ENCODE results near the gene NEB. TPM values are rescaled to one million over a fixed set of nuclear protein-coding genes. Genes with fewer than 3 reads are reported as not detected.

NEB gene
- polyA plus RNA-seq, 3 donors, result 2.7 TPM; not detected in 2

DNA sequence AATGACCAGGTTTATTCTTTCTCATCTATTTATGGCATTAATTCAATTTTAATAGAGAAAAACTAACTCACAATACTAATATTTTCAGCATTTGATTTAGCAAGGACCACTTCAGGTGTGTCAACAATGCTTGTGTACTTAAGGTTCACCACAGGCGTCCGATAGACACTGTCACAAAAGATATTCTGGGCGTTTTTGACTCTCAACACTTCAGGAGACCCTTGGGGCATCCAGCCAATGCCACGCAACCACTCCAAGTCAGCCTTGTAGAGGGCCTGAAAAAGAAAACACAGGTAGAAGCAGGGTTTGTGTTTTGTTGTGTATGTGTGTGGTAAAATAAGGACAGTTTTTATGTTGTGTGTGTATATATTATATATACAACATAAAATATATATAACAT is 158.2 kb downstream of the NEB start:
- intact Hi-C loops (cut with micrococcal nuclease), result no loop called here
- no peak overlapping the region for H3K27ac Mint-ChIP-seq
- 100% methylated on average over 1 of the region's 4 CpGs for WGBS (ENCODE audit: insufficient coverage)

DNA sequence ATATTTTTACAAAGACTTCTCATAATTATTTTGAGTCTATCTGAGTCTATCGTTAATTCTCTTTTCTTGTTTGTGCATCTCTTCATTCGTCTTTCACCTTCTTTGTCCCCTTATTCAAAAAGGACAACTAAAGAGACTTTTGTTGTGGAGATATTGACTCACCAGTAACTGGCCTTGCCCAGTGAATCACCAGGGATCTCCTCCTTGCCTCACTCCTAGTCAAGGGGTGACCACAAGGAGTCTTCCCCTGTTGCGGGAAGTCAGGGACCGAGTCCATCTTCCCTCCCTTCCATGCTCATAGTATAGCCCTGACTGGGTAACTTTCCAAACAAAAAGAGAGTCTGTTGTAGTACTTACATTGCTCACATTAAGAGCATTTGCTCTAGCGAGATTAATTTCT is 158.9 kb downstream of the NEB start:
- TF ChIP-seq, protein P1, sequence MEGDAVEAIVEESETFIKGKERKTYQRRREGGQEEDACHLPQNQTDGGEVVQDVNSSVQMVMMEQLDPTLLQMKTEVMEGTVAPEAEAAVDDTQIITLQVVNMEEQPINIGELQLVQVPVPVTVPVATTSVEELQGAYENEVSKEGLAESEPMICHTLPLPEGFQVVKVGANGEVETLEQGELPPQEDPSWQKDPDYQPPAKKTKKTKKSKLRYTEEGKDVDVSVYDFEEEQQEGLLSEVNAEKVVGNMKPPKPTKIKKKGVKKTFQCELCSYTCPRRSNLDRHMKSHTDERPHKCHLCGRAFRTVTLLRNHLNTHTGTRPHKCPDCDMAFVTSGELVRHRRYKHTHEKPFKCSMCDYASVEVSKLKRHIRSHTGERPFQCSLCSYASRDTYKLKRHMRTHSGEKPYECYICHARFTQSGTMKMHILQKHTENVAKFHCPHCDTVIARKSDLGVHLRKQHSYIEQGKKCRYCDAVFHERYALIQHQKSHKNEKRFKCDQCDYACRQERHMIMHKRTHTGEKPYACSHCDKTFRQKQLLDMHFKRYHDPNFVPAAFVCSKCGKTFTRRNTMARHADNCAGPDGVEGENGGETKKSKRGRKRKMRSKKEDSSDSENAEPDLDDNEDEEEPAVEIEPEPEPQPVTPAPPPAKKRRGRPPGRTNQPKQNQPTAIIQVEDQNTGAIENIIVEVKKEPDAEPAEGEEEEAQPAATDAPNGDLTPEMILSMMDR (IDR thresholded peaks at IDR 0.05), result no peak
- Mint-ChIP-seq H3K27ac (no peak overlapping the region), H3K4me1 (no peaks in the 10 kb centered on the region), H3K4me3 (no peak overlapping the region), H3K36me3 (no peaks in the 10 kb centered on the region), H3K9me3 (no peaks in the 10 kb centered on the region), H3K27me3 (ENCODE audit: low read depth in 3 of 3) (peaks cover 0 to 1% (median 0%) of the 10 kb centered on the region in 3 donors)
- intact Hi-C loops (cut with micrococcal nuclease), result no loop called here
- Histone ChIP-seq H2AFZ (ENCODE audit: insufficient read depth, low read depth, low read length, poor library complexity, severe bottlenecking) (no peak overlapping the region), H3K27ac (ENCODE audit: low read depth in 1 of 2, low read length in 2 of 2) (no peak overlapping the region), H3K79me2 (ENCODE audit: insufficient read depth, low read length) (no peaks in the 10 kb centered on the region), H3K4me3 (replicated peaks in 1 of 3; ENCODE audit: low read depth in 2 of 3, low read length in 3 of 3) (no peak overlapping the region), H3K4me2 (replicated peaks; ENCODE audit: extremely low read depth, low read length, poor library complexity, severe bottlenecking) (no peak overlapping the region), H3K9ac (ENCODE audit: insufficient read depth, low read length, poor library complexity, severe bottlenecking) (no peak overlapping the region), H3K36me3 (replicated peaks in 1 of 2; ENCODE audit: control insufficient read depth in 1 of 2, insufficient read depth in 2 of 2, low read length in 2 of 2) (no peaks in the 10 kb centered on the region), H3K27me3 (ENCODE audit: control insufficient read depth in 2 of 2, insufficient read depth in 2 of 2, low read length in 2 of 2) (no peaks in the 10 kb centered on the region), H3K4me1 (ENCODE audit: control insufficient read depth in 1 of 2, insufficient read depth in 2 of 2, low read length in 2 of 2) (no peaks in the 10 kb centered on the region), H3K9me3 (replicated peaks in 1 of 2; ENCODE audit: control insufficient read depth in 1 of 2, insufficient read depth in 1 of 2, low read length in 2 of 2) (no peaks in the 10 kb centered on the region), H4K20me1 (ENCODE audit: insufficient read depth, low read length) (no peaks in the 10 kb centered on the region)
- no peak for DNase-seq
- WGBS (ENCODE audit: insufficient coverage), result 100% methylated on average over 2 of the region's 5 CpGs

More for the DNA sequence above, 158.2 kb downstream of the NEB start:
- H4K20me1 ChIP-seq (ENCODE audit: insufficient read depth, low read length), result no peaks in the 10 kb centered on the region
- TF ChIP-seq, protein P1 (IDR thresholded peaks at IDR 0.05), result no peak
- no peak overlapping the region for H3K27ac ChIP-seq (ENCODE audit: low read depth in 1 of 2, low read length in 2 of 2)
- H3K27me3 ChIP-seq (ENCODE audit: control insufficient read depth in 2 of 2, insufficient read depth in 2 of 2, low read length in 2 of 2), result no peaks in the 10 kb centered on the region
- no peaks in the 10 kb centered on the region for H3K79me2 ChIP-seq (ENCODE audit: insufficient read depth, low read length)
- no peak overlapping the region for H3K4me2 ChIP-seq (replicated peaks; ENCODE audit: extremely low read depth, low read length, poor library complexity, severe bottlenecking)
- DNase-seq, result no peak
- no peaks in the 10 kb centered on the region for H3K36me3 ChIP-seq (replicated peaks in 1 of 2; ENCODE audit: control insufficient read depth in 1 of 2, insufficient read depth in 2 of 2, low read length in 2 of 2)
- H3K4me1 ChIP-seq (ENCODE audit: control insufficient read depth in 1 of 2, insufficient read depth in 2 of 2, low read length in 2 of 2), result no peaks in the 10 kb centered on the region
- Mint-ChIP-seq H3K27me3 (ENCODE audit: low read depth in 3 of 3) (peaks cover 0 to 1% (median 0%) of the 10 kb centered on the region in 3 donors), H3K4me3 (no peak overlapping the region), H3K36me3 (no peaks in the 10 kb centered on the region), H3K4me1 (no peaks in the 10 kb centered on the region), H3K9me3 (no peaks in the 10 kb centered on the region)
- no peak overlapping the region for H2AFZ ChIP-seq (ENCODE audit: insufficient read depth, low read depth, low read length, poor library complexity, severe bottlenecking)
- H3K9me3 ChIP-seq (replicated peaks in 1 of 2; ENCODE audit: control insufficient read depth in 1 of 2, insufficient read depth in 1 of 2, low read length in 2 of 2), result no peaks in the 10 kb centered on the region
- H3K4me3 ChIP-seq (replicated peaks in 1 of 3; ENCODE audit: low read depth in 2 of 3, low read length in 3 of 3), result no peak overlapping the region
- no peak overlapping the region for H3K9ac ChIP-seq (ENCODE audit: insufficient read depth, low read length, poor library complexity, severe bottlenecking)
